Activated naive CD4-positive, alpha-beta T cell treated with anti-CD3 and anti-CD28 coated beads for 36 hours (primary cell): ENCODE data around the gene TGFA. TPM values are rescaled to one million over a fixed set of nuclear protein-coding genes. Genes with fewer than 3 reads are reported as not detected.
A peak's percentile ranks its signal among the peaks of the same experiment; 100 is the strongest.

Experiments used
- CTCF ChIA-PET: fragments of 350-600 bp; sonication (Branson Sonifier 250); formaldehyde crosslinking; loops from one replicate; lab custom pipeline; 2021; ENCODE audit warnings: antibody characterized with exemption; lab: Charles Lee
- DNase-seq: peaks from one replicate; pipeline ENCODE4 v3.0.0-alpha.2; 2020
- H3K27ac Mint-ChIP-seq: one replicate; pipeline ENCODE4 v1.8.0; 2021; ENCODE audit warnings: mild to moderate bottlenecking, mixed read lengths
- H3K27me3 Mint-ChIP-seq: one replicate; pipeline ENCODE4 v1.8.0; 2021; ENCODE audit warnings: low read depth, mixed read lengths
- H3K36me3 Mint-ChIP-seq: one replicate; pipeline ENCODE4 v1.8.0; 2021; ENCODE audit warnings: low read depth, mixed read lengths
- H3K4me1 Mint-ChIP-seq: one replicate; pipeline ENCODE4 v1.8.0; 2021; ENCODE audit warnings: low read depth, mixed read lengths
- H3K4me3 Mint-ChIP-seq: one replicate; pipeline ENCODE4 v1.8.0; 2021; ENCODE audit warnings: mild to moderate bottlenecking, moderate library complexity, mixed read lengths
- H3K9me3 Mint-ChIP-seq: one replicate; pipeline ENCODE4 v1.8.0; 2021; ENCODE audit warnings: mixed read lengths
- intact Hi-C: fragments of 100-400 bp; cut with micrococcal nuclease; formaldehyde crosslinking; loops from one replicate; pipeline ENCODE4 v1.15.1; 2023
- total RNA-seq, 2 experiments: library from RNA; stranded (reverse); gene quantifications; one replicate each; pipeline ENCODE4 v1.2.3, GENCODE V29; 2021

The TGFA gene
- total RNA-seq, 2 experiments from 2014 or later: 0.33 to 0.64 TPM

- no peaks in the 10 kb centered on the region for H3K27me3 Mint-ChIP-seq
- CTCF ChIA-PET: no interaction called here
- no peak overlapping the region for H3K27ac Mint-ChIP-seq
Measured at GRCh38 chr2:70532244-70532935, 21.2 kb downstream of the TGFA start.

GRCh38 chr2:70531419-70532086, 22.1 kb downstream of the TGFA start:
- Mint-ChIP-seq H3K36me3 (no peaks in the 10 kb centered on the region), H3K9me3 (peaks cover 9% of the 10 kb centered on the region), H3K4me1 (peaks cover 3% of the 10 kb centered on the region), H3K27me3 (no peaks in the 10 kb centered on the region), H3K27ac (no peak overlapping the region), H3K4me3 (no peak overlapping the region)
- intact Hi-C loops: no loop called here
- no peak for DNase-seq
- CTCF ChIA-PET: interaction anchor here (0.6 kb wide), 1 partner anchor 255 kb away, joined by 4 read pairs; no protein-coding TSS in a partner anchor

More at GRCh38 chr2:70532244-70532935, 21.2 kb downstream of the TGFA start:
- intact Hi-C loops: no loop called here
- Mint-ChIP-seq H3K4me3 (no peak overlapping the region), H3K9me3 (peaks cover 9% of the 10 kb centered on the region), H3K36me3 (no peaks in the 10 kb centered on the region), H3K4me1 (peaks cover 3% of the 10 kb centered on the region)
- no peak for DNase-seq

GRCh38 chr2:70529610-70530009, 24.0 kb downstream of the TGFA start:
- H3K4me1 Mint-ChIP-seq: peaks cover 3% of the 10 kb centered on the region
- no peak for DNase-seq
- no peak overlapping the region for H3K4me3 Mint-ChIP-seq
- CTCF ChIA-PET: no interaction called here
- H3K27ac Mint-ChIP-seq: no peak overlapping the region
- H3K9me3 Mint-ChIP-seq: peaks cover 4% of the 10 kb centered on the region
- H3K36me3 Mint-ChIP-seq: no peaks in the 10 kb centered on the region
- intact Hi-C loops: no loop called here
- no peaks in the 10 kb centered on the region for H3K27me3 Mint-ChIP-seq

- no peak for DNase-seq
- no peaks in the 10 kb centered on the region for H3K27me3 Mint-ChIP-seq
- no peak overlapping the region for H3K4me3 Mint-ChIP-seq
- CTCF ChIA-PET: no interaction called here
- H3K9me3 Mint-ChIP-seq: peaks cover 4% of the 10 kb centered on the region
- intact Hi-C loops: no loop called here
- peaks cover 10% of the 10 kb centered on the region for H3K4me1 Mint-ChIP-seq
- H3K27ac Mint-ChIP-seq: no peak overlapping the region
- H3K36me3 Mint-ChIP-seq: no peaks in the 10 kb centered on the region
Measured at GRCh38 chr2:70528929-70529328, 24.7 kb downstream of the TGFA start.

GRCh38 chr2:70528276-70528675, 25.4 kb downstream of the TGFA start:
- Mint-ChIP-seq H3K4me3 (no peak overlapping the region), H3K27ac (no peak overlapping the region)
- CTCF ChIA-PET: no interaction called here

GRCh38 chr2:70527447-70528080, 26.1 kb downstream of the TGFA start:
- Mint-ChIP-seq H3K36me3 (no peaks in the 10 kb centered on the region), H3K27me3 (no peaks in the 10 kb centered on the region), H3K4me3 (no peak overlapping the region), H3K27ac (no peak overlapping the region), H3K4me1 (peaks cover 20% of the 10 kb centered on the region), H3K9me3 (peaks cover 4% of the 10 kb centered on the region)
- intact Hi-C loops: no loop called here
- DNase-seq: no peak
- CTCF ChIA-PET: no interaction called here

More at GRCh38 chr2:70528276-70528675, 25.4 kb downstream of the TGFA start:
- Mint-ChIP-seq H3K4me1 (peaks cover 16% of the 10 kb centered on the region), H3K36me3 (no peaks in the 10 kb centered on the region), H3K27me3 (no peaks in the 10 kb centered on the region), H3K9me3 (peaks cover 4% of the 10 kb centered on the region)
- DNase-seq: no peak
- intact Hi-C loops: no loop called here

- no peaks in the 10 kb centered on the region for H3K36me3 Mint-ChIP-seq
Measured at GRCh38 chr2:70526126-70526525, 27.5 kb downstream of the TGFA start.

GRCh38 chr2:70525032-70525431, 28.6 kb downstream of the TGFA start:
- no peak for DNase-seq
- Mint-ChIP-seq H3K4me1 (peaks cover 16% of the 10 kb centered on the region), H3K36me3 (no peaks in the 10 kb centered on the region), H3K9me3 (no peaks in the 10 kb centered on the region), H3K27ac (no peak overlapping the region), H3K4me3 (no peak overlapping the region), H3K27me3 (no peaks in the 10 kb centered on the region)
- intact Hi-C loops: no loop called here
- CTCF ChIA-PET: interaction anchor here (1.1 kb wide), 1 partner anchor 26 kb away, joined by 3 read pairs; no protein-coding TSS in a partner anchor

More at GRCh38 chr2:70526126-70526525, 27.5 kb downstream of the TGFA start:
- DNase-seq: no peak
- Mint-ChIP-seq H3K9me3 (no peaks in the 10 kb centered on the region), H3K27me3 (no peaks in the 10 kb centered on the region), H3K4me3 (no peak overlapping the region), H3K4me1 (peaks cover 16% of the 10 kb centered on the region), H3K27ac (no peak overlapping the region)
- CTCF ChIA-PET: interaction anchor here (1.1 kb wide), 1 partner anchor 25 kb away, joined by 3 read pairs; no protein-coding TSS in a partner anchor
- intact Hi-C loops: no loop called here

- Mint-ChIP-seq H3K9me3 (no peaks in the 10 kb centered on the region), H3K4me1 (peaks cover 16% of the 10 kb centered on the region), H3K27me3 (no peaks in the 10 kb centered on the region), H3K36me3 (no peaks in the 10 kb centered on the region), H3K27ac (peak overlapping the region; percentile 55), H3K4me3 (no peak overlapping the region)
- peak; percentile 45 for DNase-seq
- CTCF ChIA-PET: no interaction called here
- intact Hi-C loops: no loop called here
Measured at GRCh38 chr2:70523996-70524965, 29.3 kb downstream of the TGFA start.

GRCh38 chr2:70523672-70523995, 30.0 kb downstream of the TGFA start:
- H3K27me3 Mint-ChIP-seq: no peaks in the 10 kb centered on the region
- peaks cover 16% of the 10 kb centered on the region for H3K4me1 Mint-ChIP-seq
- intact Hi-C loops: no loop called here
- H3K4me3 Mint-ChIP-seq: no peak overlapping the region
- no peaks in the 10 kb centered on the region for H3K36me3 Mint-ChIP-seq
- H3K27ac Mint-ChIP-seq: no peak overlapping the region
- H3K9me3 Mint-ChIP-seq: no peaks in the 10 kb centered on the region
- DNase-seq: no peak
- CTCF ChIA-PET: no interaction called here

- Mint-ChIP-seq H3K27ac (no peak overlapping the region), H3K27me3 (no peaks in the 10 kb centered on the region), H3K4me3 (no peak overlapping the region), H3K9me3 (no peaks in the 10 kb centered on the region), H3K36me3 (no peaks in the 10 kb centered on the region), H3K4me1 (peaks cover 16% of the 10 kb centered on the region)
- intact Hi-C loops: no loop called here
- no peak for DNase-seq
- CTCF ChIA-PET: no interaction called here
Measured at GRCh38 chr2:70522627-70523026, 31.0 kb downstream of the TGFA start.

- intact Hi-C loops: no loop called here
- H3K9me3 Mint-ChIP-seq: no peaks in the 10 kb centered on the region
- H3K36me3 Mint-ChIP-seq: no peaks in the 10 kb centered on the region
Measured at GRCh38 chr2:70520825-70521224, 32.8 kb downstream of the TGFA start.

More at GRCh38 chr2:70520825-70521224, 32.8 kb downstream of the TGFA start:
- DNase-seq: no peak
- CTCF ChIA-PET: no interaction called here
- H3K4me3 Mint-ChIP-seq: no peak overlapping the region
- H3K4me1 Mint-ChIP-seq: peaks cover 26% of the 10 kb centered on the region
- no peak overlapping the region for H3K27ac Mint-ChIP-seq
- no peaks in the 10 kb centered on the region for H3K27me3 Mint-ChIP-seq
